ENCODE measurements around the gene NRP1. TPM values are rescaled to one million over a fixed set of nuclear protein-coding genes. Genes with fewer than 3 reads are reported as not detected.

Gene NRP1
- total RNA-seq, 2 experiments from 2014 or later = 0.06 TPM; not detected in 1

- Histone ChIP-seq H3K4me1 (ENCODE audit: insufficient read depth, low read length) (no peaks in the 10 kb centered on the region), H3K36me3 (ENCODE audit: insufficient read depth, low read length) (no peaks in the 10 kb centered on the region), H3K4me3 (ENCODE audit: low read length) (no peak overlapping the region), H3K27ac (ENCODE audit: low read depth in 1 of 2, low read length in 2 of 2) (no peak overlapping the region), H3K27me3 (ENCODE audit: control insufficient read depth in 1 of 2, insufficient read depth in 2 of 2, low read length in 2 of 2) (no peaks in the 10 kb centered on the region), H3K9me3 (ENCODE audit: control insufficient read depth in 1 of 2, insufficient read depth in 1 of 2, low read length in 2 of 2) (peaks cover 4 to 5% of the 10 kb centered on the region in 2 experiments)
- H3K4me1 Mint-ChIP-seq (ENCODE audit: low read depth) = no peaks in the 10 kb centered on the region
- no peaks in the 10 kb centered on the region for H3K27me3 Mint-ChIP-seq
- ATAC-seq (ENCODE audit: poor library complexity) (no peak), DNase-seq (no peak)
- CTCF ChIA-PET = no interaction called here
- intact Hi-C loops (cut with DNase I, micrococcal nuclease) = no loop called here
- no peak overlapping the region for H3K4me3 Mint-ChIP-seq
- H3K9me3 Mint-ChIP-seq = peaks cover under 1% of the 10 kb centered on the region
- no peaks in the 10 kb centered on the region for H3K36me3 Mint-ChIP-seq (ENCODE audit: low read depth)
- no peak for TF ChIP-seq CTCF (IDR thresholded peaks at IDR 0.05)
- POLR2A ChIA-PET = no interaction called here
- no peak overlapping the region for H3K27ac Mint-ChIP-seq
Observed at GRCh38 chr10:33371234-33371633, 36.8 kb upstream of the NRP1 start.

GRCh38 chr10:33370434-33370930, 36.0 kb upstream of the NRP1 start:
- Mint-ChIP-seq H3K36me3 (ENCODE audit: low read depth) (no peaks in the 10 kb centered on the region), H3K4me1 (ENCODE audit: low read depth) (no peaks in the 10 kb centered on the region), H3K27ac (no peak overlapping the region), H3K27me3 (no peaks in the 10 kb centered on the region), H3K4me3 (no peak overlapping the region), H3K9me3 (peaks cover 4% of the 10 kb centered on the region)
- no peak for ATAC-seq (ENCODE audit: poor library complexity)
- intact Hi-C loops (cut with DNase I, micrococcal nuclease) = no loop called here
- no peaks in the 10 kb centered on the region for H3K36me3 ChIP-seq (ENCODE audit: insufficient read depth, low read length)
- no peak for TF ChIP-seq CTCF (IDR thresholded peaks at IDR 0.05)
- no peaks in the 10 kb centered on the region for H3K4me1 ChIP-seq (ENCODE audit: insufficient read depth, low read length)
- no peak overlapping the region for H3K4me3 ChIP-seq (ENCODE audit: low read length)
- POLR2A ChIA-PET = no interaction called here
- H3K27ac ChIP-seq (ENCODE audit: low read depth in 1 of 2, low read length in 2 of 2) = no peak overlapping the region
- no peaks in the 10 kb centered on the region for H3K27me3 ChIP-seq (ENCODE audit: control insufficient read depth in 1 of 2, insufficient read depth in 2 of 2, low read length in 2 of 2)
- DNase-seq = no peak
- CTCF ChIA-PET = no interaction called here
- peaks cover 4 to 12% of the 10 kb centered on the region in 2 experiments for H3K9me3 ChIP-seq (ENCODE audit: control insufficient read depth in 1 of 2, insufficient read depth in 1 of 2, low read length in 2 of 2)

GRCh38 chr10:33368086-33368485, 33.6 kb upstream of the NRP1 start:
- TF ChIP-seq CTCF (IDR thresholded peaks at IDR 0.05) = no peak
- peaks cover 4% of the 10 kb centered on the region for H3K9me3 Mint-ChIP-seq
- ChIA-PET POLR2A (no interaction called here), CTCF (no interaction called here)
- no peak for ATAC-seq (ENCODE audit: poor library complexity)
- no peak overlapping the region for H3K4me3 Mint-ChIP-seq
- intact Hi-C loops (cut with DNase I, micrococcal nuclease) = no loop called here
- no peaks in the 10 kb centered on the region for H3K36me3 Mint-ChIP-seq (ENCODE audit: low read depth)
- Histone ChIP-seq H3K4me3 (ENCODE audit: low read length) (no peak overlapping the region), H3K27me3 (ENCODE audit: control insufficient read depth in 1 of 2, insufficient read depth in 2 of 2, low read length in 2 of 2) (no peaks in the 10 kb centered on the region), H3K4me1 (ENCODE audit: insufficient read depth, low read length) (no peaks in the 10 kb centered on the region), H3K36me3 (ENCODE audit: insufficient read depth, low read length) (no peaks in the 10 kb centered on the region), H3K27ac (ENCODE audit: low read depth in 1 of 2, low read length in 2 of 2) (no peak overlapping the region), H3K9me3 (ENCODE audit: control insufficient read depth in 1 of 2, insufficient read depth in 1 of 2, low read length in 2 of 2) (peaks cover 7 to 13% of the 10 kb centered on the region in 2 experiments)
- peaks cover 7% of the 10 kb centered on the region for H3K27me3 Mint-ChIP-seq
- no peak overlapping the region for H3K27ac Mint-ChIP-seq
- DNase-seq = no peak
- no peaks in the 10 kb centered on the region for H3K4me1 Mint-ChIP-seq (ENCODE audit: low read depth)
